ENCODE measurements around the gene SPON2.

DNA sequence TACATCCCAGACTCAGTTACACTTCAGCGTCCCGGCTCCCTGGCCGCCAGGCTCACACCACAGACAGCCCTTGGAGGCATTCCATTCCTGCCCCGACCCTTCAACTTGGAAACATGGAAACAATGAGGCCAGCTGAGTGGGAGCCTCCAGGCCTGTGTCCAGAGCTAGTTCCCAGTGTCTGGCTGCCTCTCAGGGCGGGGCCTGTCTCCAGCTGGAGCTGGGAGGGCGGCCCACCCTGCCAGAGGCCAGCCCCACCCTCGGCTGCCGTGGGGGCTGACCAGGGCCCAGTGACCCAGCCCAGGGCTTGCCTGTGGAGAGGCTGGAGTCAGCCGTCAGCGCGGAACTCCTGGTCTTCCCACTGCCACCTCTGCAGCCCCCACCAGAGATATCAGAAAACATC lies 37.4 kb upstream of the SPON2 start:
- TF ChIP-seq POLR2A (IDR thresholded peaks at IDR 0.05; ENCODE audit: low read length) (no peak), GATA1 (IDR thresholded peaks at IDR 0.05; ENCODE audit: low read depth, low read length) (no peak)
